HG02588 (cell line): ENCODE data around the gene KCNMA1.

Experiments
- ATAC-seq: cut with Tn5 transposase; IDR thresholded peaks from one replicate; pipeline ENCODE4 v1.9.1; 2021; ENCODE audit warnings: mild to moderate bottlenecking, moderate library complexity; ENCODE audit not compliant: unreplicated experiment

Gene KCNMA1

DNA sequence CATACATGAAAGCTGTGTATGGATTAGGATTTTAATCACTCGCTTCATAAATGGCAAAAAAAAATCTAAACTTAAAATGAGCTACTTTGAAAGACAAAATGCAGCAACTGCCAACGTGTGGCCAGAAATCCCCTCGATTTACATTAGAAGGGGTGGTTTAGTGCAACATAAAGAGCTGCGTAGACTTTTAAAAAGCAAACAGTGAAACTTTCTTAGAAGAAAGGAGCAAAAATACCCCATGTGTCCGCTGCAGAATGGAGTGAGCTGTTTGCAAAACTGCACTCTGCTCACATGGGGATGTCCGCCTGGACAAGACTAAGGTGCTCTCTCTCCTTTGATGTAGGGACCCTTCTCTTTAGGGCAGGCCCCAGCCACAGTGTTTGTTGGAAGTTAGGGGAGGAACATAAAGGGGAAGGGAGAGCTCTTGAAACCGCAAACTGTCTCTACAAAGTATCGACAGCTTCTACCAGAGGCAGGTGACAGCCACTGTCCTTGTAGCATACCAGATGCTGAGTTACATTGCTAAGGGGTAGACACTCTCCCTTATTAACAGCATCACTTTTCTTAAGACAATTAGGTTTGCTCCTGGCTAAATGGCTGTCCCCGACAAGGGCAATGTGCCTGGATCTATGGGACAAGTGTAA is 528.1 kb downstream of the KCNMA1 start:
- ATAC-seq = no peak

DNA sequence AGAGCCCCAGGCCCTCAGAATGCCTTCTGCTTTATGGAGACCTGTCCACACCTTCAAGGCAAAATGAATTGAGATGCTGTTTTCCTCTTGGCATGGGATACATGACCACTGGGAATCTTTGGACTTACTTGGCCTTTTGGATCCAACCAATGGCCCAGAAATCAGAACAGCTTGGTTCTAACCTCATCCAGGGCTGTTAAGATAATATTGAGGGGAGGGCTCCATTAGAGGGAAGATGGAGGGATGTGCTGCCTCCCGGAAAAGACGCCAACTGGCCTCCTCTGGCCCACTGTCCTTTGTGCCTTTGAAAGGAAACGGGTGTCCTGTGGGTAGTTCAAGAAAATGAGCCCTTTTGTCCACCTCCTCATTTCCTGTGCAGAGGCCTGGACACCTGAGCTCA is 530.9 kb downstream of the KCNMA1 start:
- ATAC-seq = no peak

DNA sequence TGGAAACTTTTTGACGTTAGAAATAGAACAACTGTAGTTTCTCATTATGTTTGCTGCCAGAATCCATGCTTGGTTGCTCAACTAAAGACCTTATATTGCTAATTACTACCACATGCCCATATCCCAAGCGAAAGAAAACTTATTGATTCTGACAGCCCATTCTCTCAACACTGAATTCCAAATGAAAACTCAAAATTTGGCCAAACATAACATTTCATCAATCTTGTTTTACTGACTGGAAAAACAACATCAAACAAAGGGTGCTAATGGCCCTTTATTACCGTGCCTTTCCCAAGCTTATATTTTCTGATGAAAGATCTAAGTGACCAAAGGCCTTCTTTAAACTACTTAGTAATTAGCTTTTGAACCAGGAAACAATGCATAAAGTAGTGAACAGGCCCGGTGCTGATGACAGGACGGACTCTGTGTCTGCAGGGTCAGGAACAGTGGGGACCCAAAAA is 531.8 kb downstream of the KCNMA1 start:
- no peak for ATAC-seq

DNA sequence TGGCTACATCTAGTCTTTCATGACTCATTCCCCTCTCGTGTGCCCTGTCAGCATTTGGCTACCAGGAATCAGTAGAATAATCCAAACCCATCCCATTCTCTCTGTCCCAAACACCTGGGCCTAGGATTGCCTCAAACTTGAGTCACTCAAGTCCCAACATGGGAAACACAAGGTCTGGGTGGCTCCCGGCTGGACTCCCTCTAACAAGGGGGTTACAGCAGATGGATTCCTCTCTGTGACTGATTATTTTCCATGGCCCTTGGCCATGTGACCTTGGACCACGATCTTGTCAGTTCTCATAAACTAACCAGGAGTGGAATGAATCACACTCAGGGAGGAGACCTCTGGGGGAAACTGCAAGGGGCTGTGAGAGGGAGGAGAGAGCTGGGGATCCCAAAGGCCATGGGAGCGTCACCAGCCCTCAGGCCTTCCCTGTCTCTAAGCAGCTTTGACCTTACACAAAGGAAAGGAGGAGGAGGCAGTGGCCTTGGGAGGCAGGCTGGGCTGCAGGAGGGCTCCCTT is 533.1 kb downstream of the KCNMA1 start:
- ATAC-seq = no peak

DNA sequence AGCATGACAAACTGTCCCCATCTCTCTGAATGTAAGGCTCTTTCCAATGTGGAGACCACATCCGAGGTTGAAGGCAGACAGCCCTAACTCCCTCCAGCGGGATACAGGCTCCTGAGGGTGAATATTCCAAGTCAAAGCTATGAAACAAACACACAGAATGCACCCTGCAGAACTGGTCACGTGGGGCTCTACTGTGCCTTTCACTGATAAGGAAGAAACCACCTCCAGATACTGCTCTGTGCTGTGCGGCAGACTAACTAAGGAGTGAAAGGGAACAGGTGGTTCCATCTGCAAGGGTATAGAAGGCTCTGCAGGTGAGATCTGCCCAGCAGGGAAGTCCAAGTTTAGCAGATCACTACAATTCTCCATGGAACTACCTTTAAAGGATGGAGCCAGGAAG is 534.4 kb downstream of the KCNMA1 start:
- ATAC-seq = no peak

DNA sequence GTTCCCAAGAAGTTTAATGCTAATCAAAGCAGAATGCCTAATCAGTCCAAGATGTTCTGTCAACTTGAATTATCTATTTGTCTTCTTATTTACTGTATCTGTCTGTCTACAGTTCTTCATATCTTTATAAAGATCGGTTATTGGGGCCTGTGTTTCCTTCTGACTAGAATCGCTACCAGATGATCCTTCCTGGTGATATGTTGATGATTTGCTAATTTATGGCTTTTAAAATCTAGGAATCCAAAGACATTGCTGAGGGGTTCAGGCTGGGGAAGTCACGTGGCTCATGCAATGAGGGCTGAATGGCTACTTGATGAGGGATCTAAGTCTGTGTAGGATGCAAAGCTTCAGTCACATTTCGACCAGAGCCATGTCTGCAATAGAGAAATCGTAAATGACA is 536.3 kb downstream of the KCNMA1 start:
- no peak for ATAC-seq

DNA sequence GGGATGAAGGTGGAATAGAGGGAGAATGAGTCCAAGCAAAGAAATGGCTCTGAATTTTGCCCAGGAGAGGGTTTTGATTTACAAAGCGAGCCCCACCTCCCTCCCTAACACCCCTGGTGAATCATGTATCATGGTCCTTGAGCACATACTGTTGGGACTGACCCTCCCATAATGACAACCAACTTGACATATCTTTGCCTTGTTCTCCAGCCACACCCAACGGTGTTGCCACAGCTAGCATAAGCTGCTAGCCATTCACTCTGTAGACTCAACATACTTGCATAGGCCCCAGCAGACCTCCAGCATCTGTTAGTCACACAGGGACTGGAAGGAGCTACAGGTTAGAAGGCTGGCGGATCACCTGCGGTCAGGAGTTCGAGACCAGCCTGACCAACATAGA is 538.5 kb downstream of the KCNMA1 start:
- no peak for ATAC-seq

DNA sequence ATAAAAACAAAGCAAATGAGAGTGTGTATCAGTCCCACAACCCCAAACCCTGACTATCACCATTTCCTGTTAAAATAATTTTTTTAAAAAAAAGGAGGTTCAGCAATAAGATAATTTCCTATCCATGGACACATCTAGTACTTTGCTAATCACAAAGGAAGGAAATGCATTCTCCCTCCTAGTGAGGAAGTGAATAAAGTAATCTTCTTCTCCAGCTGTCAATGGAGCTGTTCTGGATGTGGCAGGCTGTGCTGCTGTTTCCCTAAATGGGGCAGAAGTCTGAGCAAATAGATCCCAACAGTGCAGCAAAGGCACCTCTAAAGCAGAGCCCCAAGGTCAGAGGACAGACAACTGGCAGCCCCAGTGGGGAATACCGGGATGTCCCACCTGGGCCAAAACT is 540.0 kb downstream of the KCNMA1 start:
- ATAC-seq = no peak

DNA sequence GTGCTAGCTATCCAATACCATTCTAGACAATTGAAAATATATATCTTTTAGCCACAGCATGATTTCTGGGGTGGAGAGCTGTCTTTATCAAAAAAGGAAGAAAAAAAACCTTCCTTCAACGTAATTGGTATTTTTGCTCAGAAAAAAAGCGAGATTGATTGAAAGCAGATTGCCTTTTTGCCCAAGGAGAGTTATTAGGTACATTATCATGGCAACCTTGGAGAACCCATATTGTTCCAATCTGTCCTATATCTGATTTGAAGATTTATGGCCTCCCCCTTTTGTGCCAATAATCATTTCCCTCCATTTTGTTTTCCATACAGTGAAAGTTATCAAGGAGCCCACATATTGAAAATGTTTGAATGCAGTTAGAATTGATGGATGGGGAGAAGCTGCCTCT is 544.5 kb downstream of the KCNMA1 start:
- ATAC-seq = no peak

DNA sequence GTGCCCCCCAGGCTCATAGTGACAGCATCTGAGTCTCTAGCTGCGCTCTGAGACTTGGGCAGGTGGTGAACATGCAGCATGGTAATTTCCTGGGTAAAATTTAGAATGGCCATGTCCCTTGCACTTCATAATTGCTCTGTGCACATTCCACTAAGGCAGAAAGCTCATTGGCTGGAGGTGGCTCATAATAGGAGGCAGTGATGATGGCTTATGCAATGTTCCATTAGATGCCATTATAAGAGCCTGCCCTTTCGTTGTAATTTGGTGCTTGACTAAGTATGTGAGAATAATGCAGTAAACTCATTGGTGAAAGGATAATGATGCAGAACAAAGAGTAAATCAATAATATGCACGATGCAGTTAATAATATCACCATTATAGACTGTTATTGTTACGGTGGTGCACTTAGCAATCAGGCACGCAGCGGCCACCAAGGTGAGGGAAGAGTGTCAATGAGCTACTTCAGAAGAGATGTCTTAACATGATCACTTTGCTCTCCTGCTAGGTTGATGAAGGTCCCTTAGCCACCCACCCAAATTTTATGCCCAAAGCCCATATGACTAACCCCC is 545.9 kb downstream of the KCNMA1 start:
- ATAC-seq = no peak

DNA sequence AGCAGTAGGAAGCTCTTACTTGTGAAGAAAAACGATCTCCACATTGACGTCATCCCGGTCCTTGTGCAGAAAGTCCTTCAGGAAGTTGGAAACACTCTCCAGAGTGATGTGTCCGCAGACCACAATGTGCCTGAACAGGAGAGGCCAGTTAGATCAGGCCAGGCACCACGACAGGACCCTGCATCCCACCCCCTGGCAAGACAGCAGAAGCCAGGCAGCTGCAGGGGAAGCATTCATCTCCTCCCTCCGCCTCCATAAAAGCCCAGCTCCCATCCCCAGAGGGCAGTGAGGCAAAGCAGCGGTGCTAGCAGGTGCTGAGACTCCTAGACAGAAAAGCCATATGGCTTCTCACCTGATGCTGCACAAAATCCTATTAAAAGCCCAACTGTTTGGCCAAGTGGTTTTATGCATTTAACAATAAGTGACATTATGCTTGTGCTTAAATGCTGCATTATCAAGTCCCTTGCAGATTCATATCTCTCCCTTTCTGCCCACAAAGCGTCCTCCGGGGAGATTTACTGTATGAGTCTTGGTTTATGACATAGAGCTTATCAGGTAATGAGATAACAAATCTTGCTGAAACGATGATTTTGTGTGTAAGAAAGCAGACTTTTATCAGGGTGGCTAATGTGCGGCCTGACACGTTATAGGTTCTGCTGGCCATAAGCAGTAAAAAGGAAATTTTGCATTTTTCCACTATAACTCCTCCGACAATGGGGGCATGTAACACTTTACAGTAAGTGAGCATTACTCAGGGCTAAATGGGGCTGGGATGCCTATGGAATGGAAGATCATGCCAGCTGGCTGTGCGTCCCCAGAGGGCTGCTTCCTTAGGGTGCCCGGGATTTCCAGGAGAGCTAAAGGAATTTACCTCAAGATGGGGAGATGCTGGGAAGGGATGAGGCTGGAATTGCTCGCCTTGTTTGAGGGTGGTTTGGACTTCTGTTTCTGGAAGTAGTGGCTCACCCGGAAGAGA is 546.9 kb downstream of the KCNMA1 start:
- ATAC-seq = no peak

DNA sequence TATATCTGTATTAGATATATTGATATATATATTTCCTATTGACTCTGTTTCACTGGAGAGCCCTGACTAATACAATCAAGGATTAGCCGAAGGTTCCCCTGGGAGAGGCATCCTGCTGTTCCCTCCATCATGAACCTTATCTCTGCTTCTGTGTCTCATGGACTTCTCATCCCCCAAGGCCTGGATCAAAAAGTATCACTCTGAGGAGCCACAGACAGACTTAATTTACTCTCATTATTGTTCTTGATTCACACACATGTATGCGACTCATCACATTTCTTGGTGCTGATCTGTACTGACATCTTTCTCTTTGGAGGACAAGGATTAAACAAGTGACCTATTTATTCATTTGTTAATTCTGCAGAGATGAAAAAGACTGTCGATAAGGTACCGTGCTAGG is 550.2 kb downstream of the KCNMA1 start:
- no peak for ATAC-seq

DNA sequence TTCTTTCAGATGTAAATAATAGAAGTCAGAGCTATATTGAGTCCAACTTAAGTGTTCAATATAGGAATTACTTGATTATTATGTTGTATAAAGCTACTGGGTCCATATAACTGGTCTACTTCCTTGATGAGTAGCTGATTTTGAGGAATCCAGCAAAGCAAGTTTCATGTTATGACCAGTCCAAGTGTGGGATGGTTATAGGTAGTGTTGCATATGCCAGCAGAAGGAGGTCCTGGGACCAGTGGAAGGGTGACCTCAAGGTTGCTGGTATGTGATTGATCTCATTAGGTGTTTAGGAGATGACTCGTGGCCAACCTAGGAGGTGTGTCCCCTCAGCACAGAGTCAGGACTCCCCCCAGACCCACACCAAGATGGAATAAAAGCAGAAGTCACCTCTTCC is 551.5 kb downstream of the KCNMA1 start:
- ATAC-seq = no peak

DNA sequence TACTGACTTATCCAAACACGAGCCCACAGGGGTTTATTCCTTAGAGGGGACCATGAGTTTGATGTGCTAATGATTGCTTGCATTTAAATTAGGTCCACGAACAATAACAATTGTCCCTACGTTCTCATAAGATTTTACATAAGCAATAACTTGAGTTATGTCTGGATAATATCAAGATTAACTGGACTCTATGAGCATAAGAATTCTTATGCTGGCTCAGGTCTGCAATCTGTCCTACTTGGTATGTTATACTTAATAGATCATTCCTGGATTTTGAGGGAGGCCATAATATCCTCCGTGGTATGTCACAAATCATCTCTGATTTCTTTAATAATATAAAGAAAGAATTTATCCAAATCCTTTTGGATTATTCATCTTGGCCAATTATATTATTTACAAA is 552.3 kb downstream of the KCNMA1 start:
- ATAC-seq = no peak

DNA sequence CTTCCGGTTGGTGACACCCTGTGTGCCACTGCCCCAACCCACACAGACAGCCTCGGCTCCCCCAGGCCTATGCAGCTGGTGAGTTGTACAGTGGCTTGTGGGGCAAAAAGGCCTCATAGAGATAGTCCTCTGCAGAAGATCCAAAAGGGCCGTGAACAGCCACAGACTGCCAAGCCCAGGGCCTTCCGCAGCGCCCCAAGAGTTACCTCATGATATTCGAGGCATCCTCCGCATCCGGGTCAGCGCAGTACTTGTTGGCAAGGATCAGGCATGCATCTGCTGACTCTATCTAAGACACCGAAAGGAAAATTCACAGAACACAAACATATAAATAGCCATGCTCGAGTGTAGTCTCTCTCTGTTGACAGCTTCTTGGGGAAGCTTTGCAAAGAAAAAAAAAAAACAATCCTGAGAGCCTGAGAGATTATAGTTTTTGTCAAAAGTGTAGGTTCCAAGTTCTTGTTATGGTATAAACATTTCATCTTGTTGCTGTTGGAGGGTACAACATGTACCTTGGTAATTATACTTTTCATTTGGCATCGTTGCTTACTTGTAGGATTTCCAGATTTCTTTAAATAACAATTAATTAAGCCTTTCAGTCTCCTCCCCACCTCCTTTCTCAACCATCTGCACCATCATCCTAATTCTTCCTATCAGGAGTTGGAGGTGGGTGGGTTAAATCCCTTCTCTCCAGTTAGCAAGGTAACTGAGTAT is 553.0 kb downstream of the KCNMA1 start:
- no peak for ATAC-seq

DNA sequence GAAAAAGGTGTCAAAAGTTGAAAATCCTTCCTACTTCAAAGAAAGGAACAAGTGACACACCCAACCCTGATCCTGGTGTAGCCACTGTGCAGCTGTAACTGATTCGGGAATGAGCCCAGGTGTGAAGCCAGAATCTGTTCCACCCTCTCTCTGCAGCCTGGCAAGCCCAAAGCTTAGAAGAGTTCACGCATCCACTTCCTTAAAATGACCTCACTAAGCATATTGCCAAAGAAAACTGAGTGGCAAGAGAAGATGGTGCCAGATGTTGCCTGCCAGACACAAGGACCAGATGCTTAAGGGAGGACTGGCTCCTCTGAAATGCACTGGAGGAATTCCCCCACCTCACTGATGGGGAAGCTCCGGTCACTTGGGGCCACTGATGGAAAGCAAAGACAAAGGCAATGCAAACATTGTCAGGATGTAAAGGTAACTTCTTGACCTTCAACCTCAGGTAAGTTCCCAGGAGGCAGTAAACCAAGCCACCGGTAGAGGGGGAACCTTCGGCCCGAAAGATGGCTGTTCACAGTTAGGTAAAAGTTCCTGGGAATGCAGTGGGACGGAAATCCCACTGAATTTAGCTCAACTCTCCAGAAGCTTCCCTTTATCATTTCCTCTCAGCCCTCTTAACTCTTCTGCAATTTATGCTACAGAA is 554.9 kb downstream of the KCNMA1 start:
- ATAC-seq = no peak

DNA sequence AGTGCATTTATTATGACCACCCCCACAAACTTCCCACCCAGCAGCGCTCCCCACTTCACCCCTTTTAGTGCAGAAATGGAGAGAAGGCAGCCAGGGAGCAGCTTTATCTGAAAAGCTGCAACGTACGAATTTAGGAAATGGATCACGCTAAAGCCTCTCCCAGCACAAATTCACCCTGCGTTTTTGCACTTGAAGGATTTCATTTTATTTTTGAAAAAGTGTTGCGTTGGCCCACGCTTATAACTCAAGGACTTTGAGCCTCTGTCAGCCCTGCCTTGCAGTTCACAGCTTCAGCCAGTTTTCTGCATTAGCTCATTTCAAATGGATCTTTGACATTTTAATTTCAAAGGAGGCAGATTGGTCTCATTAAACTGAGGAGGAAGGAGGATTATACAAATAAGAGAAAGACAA is 556.1 kb downstream of the KCNMA1 start:
- ATAC-seq = no peak

DNA sequence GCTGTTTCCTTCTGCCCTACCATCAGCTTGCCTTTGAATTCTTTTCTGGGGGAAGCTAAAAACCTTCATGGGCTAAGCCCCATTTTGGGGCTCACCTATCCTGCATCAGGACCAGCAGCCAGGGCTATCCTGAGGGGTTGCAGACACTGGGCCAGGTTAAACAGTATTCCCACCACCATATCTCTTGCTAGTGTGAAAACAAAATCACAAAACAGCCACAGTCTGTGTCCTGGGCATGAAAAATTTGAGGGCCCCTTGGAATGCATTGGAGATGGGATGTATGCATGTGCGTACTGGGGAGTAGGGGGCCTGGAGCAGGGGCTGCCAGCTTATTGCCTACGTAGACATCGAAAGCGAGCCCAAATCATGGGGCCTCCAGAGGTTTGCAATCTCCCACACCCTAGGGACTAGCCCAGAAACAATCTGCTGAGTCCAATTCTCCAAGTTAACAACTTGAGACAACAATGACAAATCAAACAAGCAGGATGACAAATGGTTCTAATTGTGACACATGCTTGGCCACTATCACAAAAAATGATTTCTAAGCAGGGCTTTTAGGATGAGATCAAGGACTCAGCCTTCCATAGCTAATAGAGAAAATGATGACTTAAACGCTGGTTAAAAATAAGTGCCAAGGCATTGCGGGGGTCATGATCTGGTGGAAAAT is 557.1 kb downstream of the KCNMA1 start:
- ATAC-seq = no peak

DNA sequence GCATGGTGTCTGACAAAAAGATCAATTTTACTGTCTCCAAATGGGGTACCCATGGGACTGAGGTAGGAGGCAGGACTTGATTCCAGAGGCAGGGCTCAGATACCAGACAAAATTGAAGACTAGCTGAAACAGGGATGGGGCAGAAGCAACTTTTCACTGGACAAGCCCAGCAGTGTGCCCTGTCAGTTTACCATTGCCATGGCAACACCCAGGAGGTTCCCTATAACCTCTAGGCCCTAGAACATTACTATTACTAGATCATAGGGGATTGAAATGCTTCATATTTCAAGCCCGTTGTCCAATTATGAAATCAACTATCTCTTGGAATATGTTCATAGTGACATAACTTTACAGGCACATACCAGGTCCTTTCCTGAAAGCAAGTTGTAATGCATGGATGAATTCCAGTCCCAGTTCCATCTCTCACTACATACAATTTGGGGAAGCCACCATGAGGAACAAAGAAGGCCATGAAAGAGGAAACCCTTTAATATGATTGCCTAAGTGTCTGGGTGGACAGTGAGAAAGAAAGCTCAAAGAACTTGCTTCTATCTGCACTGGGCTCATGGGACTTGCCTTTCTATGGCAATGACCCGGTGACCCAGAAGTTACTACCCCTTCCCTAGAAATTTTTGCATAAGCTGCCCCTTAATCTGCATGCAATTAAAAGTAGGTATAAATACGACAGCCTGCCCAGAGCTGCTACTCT is 557.9 kb downstream of the KCNMA1 start:
- ATAC-seq = no peak
